EH (cell line): ENCODE data around the gene ALOX15.
"Not testable (repeated sequence)": the region's sequence is repeated elsewhere in the genome, so short reads cannot be mapped to it uniquely, and the experiment has no call there.

Source experiments
- DNase-seq: peaks from one replicate; pipeline ENCODE4 v3.0.0-alpha.2; 2015; ENCODE audit warnings: low read depth

ALOX15 gene

GRCh38 chr17:4594406-4594805 is 47.1 kb downstream of the ALOX15 start:
- no peak for DNase-seq

DNA sequence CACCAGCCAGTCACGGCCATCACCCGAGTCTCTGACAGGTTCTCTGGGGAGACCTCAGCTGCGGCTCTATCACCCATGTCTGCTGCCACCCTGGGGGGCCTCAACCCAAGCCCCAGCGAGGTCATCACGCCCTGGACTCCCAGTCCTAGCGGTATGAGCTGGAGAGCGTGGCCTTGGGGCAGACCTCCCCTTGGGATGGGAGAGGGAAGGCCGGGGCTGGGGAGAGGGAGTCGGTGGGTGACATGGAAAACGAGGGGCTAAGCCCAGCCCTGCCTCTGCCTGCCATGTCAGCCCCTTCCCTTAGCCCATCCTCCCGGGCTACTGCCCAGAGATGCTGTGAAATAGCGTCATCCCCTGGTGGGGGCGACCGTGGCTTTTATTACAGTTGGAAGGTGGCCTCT is 48.5 kb downstream of the ALOX15 start:
- no peak for DNase-seq

DNA sequence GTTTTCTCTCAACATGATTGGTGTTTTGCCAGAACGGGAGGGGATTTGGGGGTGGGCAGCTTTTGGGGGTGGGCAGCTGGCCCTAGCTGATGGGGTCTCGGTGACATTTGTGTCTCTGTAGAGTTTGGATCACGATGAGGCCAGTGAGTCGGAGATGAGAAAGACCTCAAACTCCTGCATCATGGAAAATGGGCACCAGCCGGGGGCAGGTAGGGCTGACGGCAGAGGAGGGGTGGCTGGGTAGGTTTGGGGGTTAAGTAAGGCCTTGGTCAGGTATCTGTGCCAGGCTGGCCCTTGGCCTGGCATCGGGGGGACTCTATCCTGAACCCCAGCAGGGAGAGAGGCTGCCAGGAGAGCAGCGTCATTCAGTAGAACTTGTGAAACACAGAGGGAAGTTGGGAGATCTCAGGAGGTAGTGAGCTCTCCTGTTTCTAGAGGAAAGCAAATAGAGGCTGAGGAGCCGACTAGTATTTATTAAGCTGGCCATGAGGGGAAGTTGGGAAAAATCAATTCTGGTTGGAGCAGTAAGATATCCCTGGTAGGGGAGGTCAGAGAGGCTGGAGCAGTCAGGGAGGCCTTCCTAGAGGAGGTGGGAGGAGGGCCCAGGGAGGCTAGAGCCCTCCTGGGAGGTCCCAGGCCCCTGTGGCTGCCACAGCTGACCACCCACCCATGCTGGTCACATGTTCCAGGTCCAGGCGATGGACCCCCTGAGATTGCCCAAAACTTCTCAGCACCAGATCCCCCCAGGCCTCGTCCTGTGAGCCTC is 49.1 kb downstream of the ALOX15 start:
- no peak for DNase-seq

GRCh38 chr17:4591529-4591928 is 49.9 kb downstream of the ALOX15 start:
- peak; percentile 16 for DNase-seq

GRCh38 chr17:4590981-4591453 is 50.5 kb downstream of the ALOX15 start:
- no peak for DNase-seq

DNA sequence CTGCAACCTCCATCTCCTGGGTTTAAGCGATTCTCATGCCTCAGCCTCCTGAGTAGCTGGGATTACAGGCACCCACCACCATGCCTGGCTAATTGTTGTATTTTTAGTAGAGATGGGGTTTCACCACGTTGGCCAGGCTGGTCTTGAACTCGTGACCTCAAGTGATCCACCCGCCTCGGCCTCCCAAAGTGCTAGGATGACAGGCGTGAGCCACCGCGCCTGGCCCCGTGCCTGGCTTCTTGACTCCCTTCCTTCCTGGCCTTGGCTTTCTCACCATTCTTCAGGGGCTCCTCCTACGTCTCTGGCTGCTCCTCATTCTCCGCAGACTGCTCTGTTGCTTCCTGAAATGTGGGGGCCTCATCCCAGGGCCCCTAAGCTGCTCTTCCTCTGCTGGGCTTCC is 51.4 kb downstream of the ALOX15 start:
- not testable (repeated sequence) for DNase-seq

GRCh38 chr17:4588898-4589625 is 52.4 kb downstream of the ALOX15 start:
- no peak for DNase-seq

DNA sequence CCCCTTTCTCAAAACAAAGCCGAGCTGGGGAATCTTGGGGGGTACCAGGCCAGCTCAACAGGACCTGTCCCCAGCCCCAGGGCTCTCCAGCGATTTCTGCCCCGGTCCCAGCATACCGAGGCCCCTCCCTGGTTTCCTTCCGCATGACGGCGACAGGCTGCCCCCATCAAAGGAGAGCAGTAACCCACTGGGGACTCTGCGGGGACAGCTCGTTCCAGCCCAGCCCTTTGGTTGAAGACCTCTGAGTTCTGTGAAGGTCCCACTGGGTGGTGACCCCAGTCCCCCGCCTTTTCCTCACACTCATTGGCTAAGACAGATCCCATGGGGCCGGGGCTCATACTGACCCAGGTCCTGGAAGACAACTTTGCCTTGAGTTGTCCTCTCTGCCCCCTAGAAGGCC is 53.1 kb downstream of the ALOX15 start:
- DNase-seq: no peak

DNA sequence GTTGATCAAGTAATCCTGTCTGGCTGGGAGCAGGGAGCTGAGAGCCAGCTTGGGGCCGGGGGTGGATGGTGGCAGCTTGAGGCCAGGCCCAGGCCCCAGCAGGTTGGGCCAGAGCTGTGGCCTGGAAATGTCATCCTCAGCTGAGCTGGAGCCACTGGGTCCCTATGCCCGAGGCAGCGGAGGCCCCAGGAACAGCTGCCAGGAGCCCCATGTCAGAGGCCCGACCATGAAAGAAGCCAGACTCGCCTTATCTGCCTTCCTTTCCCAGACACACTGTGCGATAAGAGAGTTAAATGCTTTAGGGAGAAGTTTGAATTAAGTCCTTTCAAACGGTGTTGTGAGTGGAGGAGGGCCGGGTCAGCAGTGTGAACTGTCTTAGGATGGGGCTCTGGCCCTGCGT is 53.7 kb downstream of the ALOX15 start:
- no peak for DNase-seq

DNA sequence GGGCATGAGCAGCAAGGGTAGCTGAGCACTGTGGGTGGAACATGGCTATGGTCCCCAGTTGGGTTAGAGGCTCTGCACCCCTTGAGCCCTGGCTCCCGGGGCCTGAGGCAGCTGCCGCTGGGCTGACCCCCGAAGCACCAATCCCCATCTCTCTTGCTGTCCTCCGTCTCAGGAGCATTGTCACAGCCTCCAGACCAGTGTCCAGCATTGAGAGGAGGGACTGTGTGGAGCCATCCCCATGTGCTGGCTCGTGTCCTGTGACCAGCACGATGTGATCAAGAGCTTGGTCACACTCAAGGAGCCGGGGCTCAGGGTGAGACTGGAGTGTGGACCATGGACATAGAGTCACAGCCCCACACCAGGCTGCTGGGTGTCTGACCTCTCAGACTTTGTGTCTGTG is 54.3 kb downstream of the ALOX15 start:
- DNase-seq: no peak

- no peak for DNase-seq
Measured at GRCh38 chr17:4586043-4586442, 55.4 kb downstream of the ALOX15 start.

DNA sequence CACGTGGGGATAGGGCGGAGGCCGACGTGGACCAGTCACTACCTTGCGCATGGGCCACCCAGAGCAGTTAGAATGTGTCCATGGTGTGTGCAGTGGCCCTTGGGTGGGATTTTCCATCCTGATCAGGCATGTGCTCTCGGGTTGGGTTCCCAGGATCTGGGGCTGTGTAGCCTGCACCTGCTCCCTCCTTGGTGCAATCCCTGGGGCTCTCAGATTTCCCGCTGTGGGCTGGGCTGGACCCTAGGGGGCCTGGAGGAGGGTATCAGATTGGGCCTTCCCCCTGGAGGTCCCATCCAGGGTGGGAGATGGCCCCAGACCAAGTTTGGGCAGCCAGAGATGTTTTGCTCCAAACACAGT is 55.9 kb downstream of the ALOX15 start:
- DNase-seq: no peak

GRCh38 chr17:4584917-4585637 is 56.4 kb downstream of the ALOX15 start:
- no peak for DNase-seq

DNA sequence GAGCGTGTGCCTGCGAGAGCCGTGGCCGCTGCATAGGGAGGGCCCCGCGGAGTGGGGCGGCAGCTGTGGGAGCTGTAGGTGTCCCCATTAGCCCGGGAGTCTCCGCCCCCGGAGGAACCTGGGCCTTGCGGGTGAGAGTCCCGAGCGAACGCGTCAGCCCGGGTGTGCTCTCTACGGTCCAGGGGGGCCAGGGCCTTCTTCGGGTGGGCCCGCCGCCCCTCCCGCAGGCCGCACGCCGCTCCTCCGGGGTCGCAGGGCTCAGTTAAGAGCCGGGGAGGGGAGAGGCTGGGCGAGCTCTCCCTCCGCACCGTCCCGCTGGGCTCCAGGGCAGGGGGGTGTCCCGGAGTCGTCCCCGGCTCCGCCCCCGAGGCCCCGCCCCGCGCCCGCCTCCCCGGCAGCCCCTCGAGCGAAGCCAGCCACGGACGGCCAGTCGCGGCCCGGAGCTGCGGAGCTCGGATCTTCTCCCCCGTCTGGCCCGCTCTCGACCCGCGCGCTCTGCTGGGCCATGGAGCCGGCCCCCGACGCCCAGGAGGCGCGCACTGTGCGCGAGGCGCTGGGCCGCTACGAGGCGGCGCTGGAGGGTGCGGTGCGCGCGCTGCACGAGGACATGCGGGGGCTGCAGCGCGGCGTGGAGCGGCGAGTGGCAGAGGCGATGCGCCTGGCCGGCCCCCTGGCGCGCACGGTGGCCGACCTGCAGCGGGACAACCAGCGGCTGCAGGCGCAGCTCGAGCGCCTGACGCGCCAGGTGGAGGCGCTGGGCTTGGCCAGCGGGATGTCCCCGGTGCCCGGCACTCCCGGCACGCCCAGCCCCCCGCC is 57.2 kb downstream of the ALOX15 start, which contains the start of gene SMTNL2:
Gene SMTNL2, plus strand, starts transcription at position 429 of the 816 bp plus-strand sequence. Its CDS starts 77 bp downstream, at position 506.
- no peak for DNase-seq

DNA sequence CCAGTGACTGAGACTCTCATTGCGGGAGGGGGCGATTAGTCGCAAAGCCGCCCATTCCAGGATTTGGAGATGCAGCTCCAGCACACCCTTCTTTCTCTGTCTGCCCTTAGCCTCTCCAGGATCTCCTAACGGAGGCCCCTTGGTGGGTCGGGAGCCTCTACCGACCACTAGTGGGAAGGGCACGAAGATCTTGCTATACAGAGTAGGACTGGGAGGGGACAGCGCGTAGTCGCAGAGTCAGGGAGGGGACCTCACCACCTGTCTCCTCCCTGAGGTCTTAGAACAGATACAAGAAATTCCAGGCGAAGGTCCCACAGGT is 57.7 kb downstream of the ALOX15 start:
- DNase-seq: peak; percentile 21

DNA sequence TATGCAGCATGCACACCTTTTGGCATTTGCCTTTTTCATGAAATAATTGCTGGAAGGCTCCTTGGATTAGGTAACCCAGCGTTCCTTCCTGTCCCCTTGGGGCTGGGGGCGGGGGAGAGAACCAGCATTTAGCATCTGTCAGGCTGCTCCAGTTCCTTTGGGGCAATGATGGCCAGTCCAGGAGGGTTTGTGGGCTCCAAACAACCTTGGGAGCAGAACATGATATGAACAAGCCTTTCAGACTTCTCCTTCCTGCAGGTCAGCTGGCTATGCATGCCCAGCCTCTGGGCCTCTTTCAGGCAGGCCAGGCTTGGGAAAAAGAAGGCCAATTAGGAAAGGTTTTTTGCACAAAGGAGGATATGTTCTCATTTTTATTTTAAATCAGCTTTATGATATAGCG is 58.3 kb downstream of the ALOX15 start:
- no peak for DNase-seq

DNA sequence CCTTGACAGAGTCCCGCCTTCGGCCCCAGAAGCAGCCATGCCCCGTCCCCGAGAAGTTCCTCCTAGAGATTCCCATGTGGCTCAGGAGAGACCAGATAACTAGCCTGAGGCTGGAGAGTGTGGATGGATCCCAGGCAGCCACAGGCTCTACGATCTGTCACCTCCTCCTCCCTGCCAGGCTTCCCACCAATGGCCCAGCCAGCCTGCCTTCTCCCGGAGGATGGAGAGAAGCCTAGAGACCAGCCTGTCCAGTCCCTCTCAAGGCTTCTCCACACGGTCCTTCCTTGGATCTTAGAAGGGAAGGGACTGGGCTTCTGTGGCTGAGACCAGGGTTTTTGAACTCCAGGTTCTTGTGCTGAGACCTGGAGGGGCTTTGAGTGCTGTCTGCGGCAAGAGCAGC is 58.8 kb downstream of the ALOX15 start:
- DNase-seq: no peak

GRCh38 chr17:4582101-4582501 is 59.4 kb downstream of the ALOX15 start:
- no peak for DNase-seq
